Endometrial microvascular endothelial cells (primary cell): ENCODE measurements around the gene ACR. TPM values are rescaled to one million over a fixed set of nuclear protein-coding genes. Genes with fewer than 3 reads are reported as not detected.
"Not testable (repeated sequence)": the region's sequence is repeated elsewhere in the genome, so short reads cannot be mapped to it uniquely, and the experiment has no call there.

Experiments
- in situ Hi-C: cut with HindIII; loops from 2 replicates; pipeline ENCODE4 v1.10.0; 2017; ENCODE audit warnings: low sequenced_read_pairs, low pct_unique_long_range_greater_than_20kb; ENCODE audit errors: inconsistent ontology term
- total RNA-seq: library from RNA; depleted of rRNA; stranded (reverse); fragments of >200 nt; gene quantifications from one replicate; pipeline ENCODE4 v1.2.3, GENCODE V29; 2015; ENCODE audit errors: inconsistent ontology term

The ACR gene
- total RNA-seq, 1 donor from 2014 or later, result 0.65 TPM

DNA sequence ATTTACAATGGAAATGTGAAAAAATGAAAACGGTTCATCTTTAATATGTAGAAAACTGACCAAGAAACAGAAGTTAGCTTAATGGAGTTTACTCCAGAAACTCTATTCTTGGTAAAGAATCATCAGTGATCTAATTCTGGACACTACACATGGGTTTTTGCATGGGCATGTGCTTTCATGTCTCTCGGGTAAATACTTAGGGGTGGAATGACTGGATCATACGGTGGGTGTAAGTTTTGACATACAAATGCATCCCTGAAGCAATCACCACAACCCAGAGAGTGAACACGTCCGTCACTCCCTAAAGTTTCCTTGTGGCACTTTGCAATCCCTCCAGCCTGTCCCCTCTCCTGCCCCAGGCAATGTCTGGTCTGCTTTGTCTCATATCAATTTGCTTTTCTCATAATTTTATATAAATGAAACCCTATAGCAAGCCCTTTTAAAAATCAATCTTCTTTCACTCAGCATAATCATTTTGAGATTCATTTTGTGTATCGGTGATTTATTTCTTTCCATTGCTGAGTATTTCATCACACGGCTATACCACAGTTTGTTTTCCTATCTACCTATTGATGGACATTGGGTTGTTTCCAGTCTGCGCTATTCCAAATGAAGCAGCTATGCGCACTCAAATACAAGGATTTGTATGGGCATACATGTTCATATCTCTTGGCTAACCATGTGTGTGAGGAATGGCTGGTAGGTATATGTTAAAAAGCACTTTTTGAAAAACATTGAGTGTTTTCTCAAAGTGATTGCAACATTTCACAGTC is 11.5 kb downstream of the ACR start:
- in situ Hi-C loops, result not testable (repeated sequence)

DNA sequence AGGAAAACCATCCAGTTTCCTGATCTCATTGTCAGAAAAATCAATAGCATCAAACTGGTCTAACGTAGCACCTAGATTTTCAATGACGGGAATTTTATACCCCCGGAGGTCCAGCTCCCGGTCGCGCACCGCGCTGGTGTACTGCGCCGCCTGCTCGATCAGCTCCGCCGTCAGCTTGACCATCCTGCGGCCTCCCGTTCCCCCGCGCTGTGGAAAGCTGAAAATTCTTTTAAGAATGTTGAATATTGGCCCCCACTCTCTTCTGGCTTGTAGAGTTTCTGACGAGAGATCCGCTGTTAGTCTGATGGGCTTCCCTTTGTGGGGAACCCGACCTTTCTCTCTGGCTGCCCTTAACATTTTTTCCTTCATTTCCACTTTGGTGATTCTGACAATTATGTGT is 17.2 kb downstream of the ACR start:
- in situ Hi-C loops, result not testable (repeated sequence)

DNA sequence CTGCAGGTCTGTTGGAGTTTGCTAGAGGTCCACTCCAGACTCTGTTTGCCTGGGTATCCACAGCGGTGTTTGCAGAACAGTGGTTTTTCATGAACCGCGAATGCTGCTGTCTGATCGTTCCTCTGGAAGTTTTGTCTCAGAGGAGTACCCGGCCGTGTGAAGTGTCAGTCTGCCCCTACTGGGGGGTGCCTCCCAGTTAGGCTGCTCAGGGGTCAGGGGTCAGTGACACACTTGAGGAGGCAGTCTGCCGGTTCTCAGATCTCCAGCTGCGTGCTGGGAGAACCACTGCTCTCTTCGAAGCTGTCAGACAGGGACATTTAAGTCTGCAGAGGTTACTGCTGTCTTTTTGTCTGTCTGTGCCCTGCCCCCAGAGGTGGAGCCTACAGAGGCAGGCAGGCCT is 18.4 kb downstream of the ACR start:
- in situ Hi-C loops, result not testable (repeated sequence)

DNA sequence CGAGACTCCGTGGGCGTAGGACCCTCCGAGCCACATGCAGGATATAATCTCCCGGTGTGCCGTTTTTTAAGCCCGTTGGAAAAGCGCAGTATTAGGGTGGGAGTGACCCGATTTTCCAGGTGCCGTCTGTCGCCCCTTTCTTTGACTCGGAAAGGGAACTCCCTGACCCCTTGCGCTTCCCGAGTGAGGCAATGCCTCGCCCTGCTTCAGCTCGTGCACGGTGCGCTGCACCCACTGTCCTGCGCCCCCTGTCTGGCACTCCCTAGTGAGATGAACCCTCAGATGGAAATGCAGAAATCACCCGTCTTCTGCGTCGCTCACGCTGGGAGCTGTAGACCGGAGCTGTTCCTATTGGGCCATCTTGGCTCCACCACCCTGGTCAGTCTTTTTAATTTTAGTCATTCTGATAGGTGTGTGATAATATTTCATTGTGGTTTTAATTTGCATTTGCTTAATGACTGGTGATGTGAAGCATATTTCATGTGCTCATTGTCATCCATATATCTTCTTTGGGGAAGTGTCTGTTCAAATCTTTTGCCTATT is 19.0 kb downstream of the ACR start:
- in situ Hi-C loops, result not testable (repeated sequence)

DNA sequence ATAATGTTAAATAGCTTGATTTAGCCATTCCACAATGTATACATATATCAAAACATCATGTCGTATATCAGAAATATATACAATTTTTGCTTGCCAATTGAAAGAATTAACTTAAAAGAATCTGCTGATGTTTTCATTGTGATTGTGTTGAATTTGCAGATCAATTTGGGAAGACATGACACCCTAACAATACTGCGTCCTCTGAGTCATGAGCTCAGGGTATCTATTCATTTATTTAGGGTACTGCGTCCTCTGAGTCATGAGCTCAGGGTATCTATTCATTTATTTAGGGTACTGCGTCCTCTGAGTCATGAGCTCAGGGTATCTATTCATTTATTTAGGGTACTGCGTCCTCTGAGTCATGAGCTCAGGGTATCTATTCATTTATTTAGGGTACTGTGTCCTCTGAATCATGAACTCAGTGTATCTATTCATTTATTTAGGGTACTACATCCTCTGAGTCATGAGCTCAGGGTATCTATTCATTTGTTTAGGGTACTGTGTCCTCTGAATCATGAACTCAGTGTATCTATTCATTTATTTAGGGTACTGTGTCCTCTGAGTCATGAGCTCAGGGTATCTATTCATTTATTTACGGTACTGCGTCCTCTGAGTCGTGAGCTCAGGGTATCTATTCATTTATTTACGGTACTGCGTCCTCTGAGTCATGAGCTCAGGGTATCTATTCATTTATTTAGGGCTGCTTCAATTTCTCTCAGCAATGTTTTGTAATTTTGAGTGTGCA is 21.8 kb downstream of the ACR start:
- in situ Hi-C loops, result not testable (repeated sequence)

DNA sequence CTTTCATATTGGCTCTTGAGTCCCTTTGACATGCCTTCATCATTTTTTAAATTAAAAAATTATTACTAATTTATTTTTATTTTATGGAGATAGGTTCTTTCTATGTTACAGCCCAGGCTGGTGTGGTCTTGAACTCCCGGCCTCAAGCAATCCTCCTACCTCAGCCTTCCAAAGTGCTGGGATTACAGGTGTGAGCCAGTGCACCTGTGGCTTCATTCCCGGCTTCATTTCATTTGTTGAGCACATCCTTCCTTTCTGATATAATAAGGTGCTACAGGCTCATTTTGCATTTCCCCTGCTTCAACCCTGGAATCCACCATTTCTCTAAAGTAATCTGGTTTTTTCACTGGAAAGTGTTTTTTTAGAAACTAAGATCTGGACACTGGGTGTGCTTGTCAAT is 23.8 kb downstream of the ACR start:
- in situ Hi-C loops, result not testable (repeated sequence)

DNA sequence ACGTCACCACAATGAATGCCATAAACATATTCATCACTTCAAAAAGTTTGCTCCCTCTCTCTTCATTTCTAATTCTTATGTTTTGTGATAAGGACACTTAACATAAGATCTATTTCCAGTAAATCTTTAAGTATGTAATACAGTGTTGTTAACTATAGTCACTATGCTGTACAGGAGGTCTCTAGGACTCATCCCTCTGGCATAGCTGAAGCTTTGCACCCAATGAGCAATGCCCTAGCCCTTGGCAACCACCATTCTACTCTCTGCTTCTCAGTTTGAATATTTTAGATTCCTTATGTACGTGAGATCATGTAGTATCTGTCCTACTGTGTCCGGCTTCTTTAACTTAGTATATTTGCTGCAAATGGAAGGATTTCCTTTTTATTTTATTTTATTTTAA is 26.3 kb downstream of the ACR start:
- in situ Hi-C loops, result not testable (repeated sequence)

DNA sequence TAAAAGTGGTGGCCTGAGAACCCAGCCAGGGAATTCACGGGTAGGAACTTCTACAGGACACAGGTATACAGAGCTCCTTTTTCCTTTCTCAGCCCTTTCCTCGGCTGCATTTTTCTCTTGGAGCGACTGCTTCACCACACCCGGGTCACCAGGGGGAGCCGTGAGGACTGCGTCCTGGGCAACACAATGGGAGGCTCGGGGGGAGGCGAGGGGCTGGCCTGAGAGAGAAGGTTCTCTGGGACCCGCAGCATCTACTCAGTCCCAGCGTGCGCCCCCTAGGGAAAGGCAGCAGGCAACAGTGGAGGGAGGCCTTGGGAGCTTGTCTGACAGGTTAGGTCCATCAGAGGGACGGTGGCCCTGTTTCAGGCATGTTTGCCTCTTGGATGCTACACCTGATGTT is 37.1 kb downstream of the ACR start:
- in situ Hi-C loops, result not testable (repeated sequence)

DNA sequence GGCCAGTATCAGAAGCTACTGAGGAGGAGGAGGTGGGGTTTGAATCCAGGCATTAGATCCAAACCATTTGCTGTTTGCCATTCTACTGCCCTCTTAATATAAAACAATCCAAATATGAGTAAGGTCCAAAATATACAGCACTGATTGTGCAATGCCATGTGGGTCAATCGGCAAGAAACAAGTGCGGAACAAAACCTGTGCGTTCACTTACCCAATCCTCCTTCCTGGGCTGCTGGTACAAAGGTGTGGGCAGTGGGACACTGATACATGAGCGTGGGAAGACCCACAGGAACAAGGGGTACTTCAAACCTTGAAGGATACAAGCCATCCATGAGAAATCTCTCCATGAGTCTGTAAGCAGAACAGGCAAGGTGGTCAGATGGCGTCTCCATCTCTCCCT is 39.6 kb downstream of the ACR start:
- in situ Hi-C loops, result not testable (repeated sequence)

DNA sequence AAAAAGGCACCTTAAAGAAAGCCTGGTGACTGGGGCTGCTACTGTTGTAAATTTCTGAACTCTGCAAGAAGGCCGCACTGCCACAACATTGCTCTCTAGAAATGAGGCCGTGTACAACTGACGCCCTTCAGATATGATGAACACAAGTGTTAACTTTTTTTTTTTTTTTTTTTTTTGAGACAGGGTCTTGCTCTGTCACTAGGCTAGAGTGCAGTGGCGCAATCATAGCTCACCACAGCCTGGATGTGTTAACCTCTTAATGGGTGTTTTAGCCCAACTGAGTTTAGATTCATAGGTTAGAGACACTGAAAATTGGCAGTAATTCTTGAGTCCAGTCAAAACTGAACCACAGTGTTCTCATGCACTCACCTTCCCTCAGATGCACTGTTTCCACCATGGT is 42.2 kb downstream of the ACR start:
- in situ Hi-C loops, result not testable (repeated sequence)

DNA sequence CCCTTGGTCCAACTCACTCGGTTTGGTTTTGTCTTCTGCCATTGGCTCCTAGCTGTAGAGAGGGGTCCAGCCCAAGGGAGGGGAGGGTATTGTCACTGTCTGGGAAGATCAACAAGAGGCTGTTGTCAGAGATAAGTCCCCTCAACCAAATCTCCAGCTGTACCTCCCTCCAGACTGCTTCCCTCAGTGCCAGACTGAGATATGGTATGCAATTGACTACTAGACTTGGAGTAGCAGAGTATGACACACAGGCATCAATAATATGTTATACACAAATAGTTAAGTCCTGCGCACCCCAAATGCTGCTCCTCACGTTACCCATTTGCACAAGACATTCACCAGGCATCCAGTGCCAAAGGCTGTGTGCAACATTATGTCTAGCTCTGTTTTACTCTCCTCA is 44.2 kb downstream of the ACR start:
- in situ Hi-C loops, result not testable (repeated sequence)

DNA sequence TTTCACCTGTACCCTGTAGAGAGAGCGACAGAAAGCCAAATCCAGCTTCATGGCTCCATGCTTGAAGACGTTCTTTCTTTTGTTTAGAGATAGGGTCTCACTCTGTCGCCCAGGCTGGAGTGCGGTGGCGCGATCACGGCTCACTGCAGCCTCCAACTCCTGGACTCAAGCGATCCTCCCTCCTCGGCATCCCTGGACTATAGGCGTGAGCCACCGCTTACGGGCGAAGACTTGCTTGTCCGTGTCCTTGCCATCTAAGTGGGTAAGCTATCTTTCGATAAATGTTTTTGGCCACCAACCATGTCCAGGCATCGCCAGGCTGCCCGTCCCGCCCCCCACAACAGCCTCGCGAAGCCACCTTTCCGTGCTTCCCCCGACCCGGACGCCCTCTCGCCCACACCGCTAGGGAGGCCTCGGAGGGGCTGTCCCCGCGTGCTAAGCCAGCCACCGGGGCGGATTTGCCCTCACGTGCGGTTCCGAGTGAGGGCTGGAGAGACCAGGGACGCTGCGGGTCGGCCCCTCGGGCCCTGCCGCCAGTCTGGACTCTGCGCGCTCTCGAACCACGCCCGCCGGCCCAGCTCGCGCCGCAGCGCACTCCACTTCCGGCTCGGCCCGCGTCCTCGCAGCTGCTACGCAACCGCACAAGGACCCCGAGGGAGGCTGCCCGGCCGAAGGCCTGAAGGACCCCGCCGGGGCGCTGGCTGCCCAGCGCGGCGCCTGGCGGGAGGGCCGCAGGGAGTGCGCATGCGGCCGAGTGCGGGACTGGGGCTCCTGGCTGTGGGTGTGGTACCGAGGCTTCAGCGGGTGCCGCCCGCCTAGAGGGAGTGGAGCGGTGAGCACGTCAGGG is 45.3 kb downstream of the ACR start, which contains the start of gene RABL2B:
Gene RABL2B (minus strand): TSS at position 604 of the 847 bp plus-strand sequence. CDS start 1,342 bp downstream, outside the sequence.
- in situ Hi-C loops, result not testable (repeated sequence)

DNA sequence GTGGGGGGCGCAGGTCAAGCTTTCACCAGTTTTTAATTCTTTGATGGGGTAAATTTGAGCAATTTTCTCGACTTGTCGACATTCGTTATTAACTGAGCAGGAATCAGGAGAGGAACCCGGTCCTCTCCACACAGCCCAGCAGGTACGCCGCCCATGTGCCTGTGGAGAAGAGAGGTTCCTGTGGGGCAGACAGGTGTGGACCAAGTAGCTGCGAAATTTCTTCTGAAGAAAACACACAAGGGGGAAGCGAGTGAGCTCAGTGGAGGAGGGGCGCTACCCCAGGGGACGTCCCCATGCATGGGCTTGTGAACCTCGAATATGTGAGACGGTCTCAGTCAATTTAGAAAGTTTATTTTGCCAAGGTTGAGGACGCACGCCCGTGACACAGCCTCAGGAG is 45.9 kb downstream of the ACR start:
- in situ Hi-C loops, result not testable (repeated sequence)

DNA sequence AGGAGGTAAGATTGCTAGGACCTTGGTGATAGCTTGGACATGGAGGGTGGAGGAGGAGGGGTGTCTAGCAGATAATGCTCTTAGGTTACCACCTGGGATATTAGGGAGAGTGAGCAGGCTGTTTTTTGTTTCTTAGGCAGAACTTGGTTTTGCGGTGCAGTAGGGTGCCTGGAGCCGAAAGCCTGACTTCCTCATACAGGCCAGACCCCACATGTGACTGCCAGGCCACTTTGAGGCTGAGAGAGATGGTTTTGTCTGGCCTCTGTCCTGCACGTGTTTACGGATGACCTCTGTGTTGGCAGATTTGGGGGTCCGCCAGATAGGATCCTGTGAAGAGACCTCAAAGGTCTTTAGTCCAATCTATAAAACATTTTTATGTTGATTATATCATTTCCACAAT is 47.3 kb downstream of the ACR start:
- in situ Hi-C loops, result not testable (repeated sequence)

DNA sequence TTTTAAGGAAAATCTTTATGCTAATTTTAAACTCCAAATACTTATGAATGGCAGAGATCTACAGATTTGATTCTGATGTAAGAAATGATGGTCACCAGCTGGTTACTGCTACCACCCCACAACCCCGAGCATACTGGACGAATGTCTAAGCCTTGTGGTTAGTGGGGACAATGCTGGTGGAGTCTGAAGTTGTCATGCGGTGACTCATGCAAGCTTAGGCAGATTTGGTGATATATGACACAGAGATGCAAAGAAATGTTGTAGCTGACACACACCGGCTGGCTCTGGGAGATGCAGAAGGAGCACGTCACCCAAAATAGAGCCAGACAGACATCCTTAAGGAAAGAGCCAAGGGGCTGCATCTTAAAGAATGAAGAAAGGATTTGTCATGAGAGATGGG is 48.9 kb downstream of the ACR start:
- in situ Hi-C loops, result not testable (repeated sequence)
